IMR-90 (cell line): Measurements from ENCODE around the gene RSRC1. TPM values are rescaled to one million over a fixed set of nuclear protein-coding genes. Genes with fewer than 3 reads are reported as not detected.
A peak's percentile ranks its signal among the peaks of the same experiment; 100 is the strongest.

Source experiments
- ATAC-seq: fragments of 200-7000 bp; cut with Tn5 transposase; 2 replicates; pipeline ENCODE4 v1.9.1; 2020; ENCODE audit warnings: low read depth, mild to moderate bottlenecking, moderate library complexity
- BruUV-seq: library from RNA; stranded (reverse); fragments of 400-500 nt; replicated peaks from 2 replicates; lab custom pipeline; 2021; lab: Mats Ljungman, UMichigan
- CTCF ChIA-PET: fragments of 300-600 bp; formaldehyde crosslinking; extraction: SDS; loops from one replicate; lab custom pipeline; 2021; ENCODE audit warnings: antibody characterized with exemption; lab: Yijun Ruan, JAX
- POLR2A ChIA-PET: fragments of 300-600 bp; sonication (Branson Sonifier 250); formaldehyde crosslinking; loops from one replicate; lab custom pipeline; 2022; ENCODE audit warnings: antibody characterized with exemption; ENCODE audit not compliant: unreplicated experiment; lab: Charles Lee
- DNase-seq: peaks from one replicate; pipeline ENCODE4 v3.0.0; 2013
- H2AFZ ChIP-seq: replicated peaks from 2 replicates; pipeline ENCODE3; 2013; ENCODE audit warnings: low read length, mild to moderate bottlenecking; ENCODE audit not compliant: poor library complexity
- H2AK5ac ChIP-seq: 2 replicates; pipeline ENCODE4 v1.6.1; 2013; ENCODE audit warnings: low read depth, low read length, inconsistent platforms
- H2AK9ac ChIP-seq: replicated peaks from 2 replicates; pipeline ENCODE3; 2013; ENCODE audit warnings: mild to moderate bottlenecking, low read depth, low read length, moderate library complexity; ENCODE audit not compliant: poor library complexity
- H2BK120ac ChIP-seq: 2 replicates; pipeline ENCODE4 v1.6.1; 2013; ENCODE audit warnings: low read depth, low read length, inconsistent platforms
- H2BK15ac ChIP-seq: 3 replicates; pipeline ENCODE4 v1.6.1; 2013; ENCODE audit warnings: low read depth, low read length, inconsistent platforms
- H2BK20ac ChIP-seq: 2 replicates; pipeline ENCODE4 v1.6.1; 2013; ENCODE audit warnings: low read depth, mild to moderate bottlenecking, inconsistent platforms, low read length, moderate library complexity
- H2BK5ac ChIP-seq: 2 replicates; pipeline ENCODE4 v1.6.1; 2013; ENCODE audit warnings: mild to moderate bottlenecking, low read depth, low read length, inconsistent platforms; ENCODE audit not compliant: poor library complexity, severe bottlenecking
- H3K14ac ChIP-seq: replicated peaks from 2 replicates; pipeline ENCODE4 v1.6.1; 2013; ENCODE audit warnings: low read depth, low read length, inconsistent platforms
- H3K18ac ChIP-seq: 2 replicates; pipeline ENCODE4 v1.6.1; 2013; ENCODE audit warnings: low read depth, low read length, control low read depth
- H3K23ac ChIP-seq: 2 replicates; pipeline ENCODE4 v1.6.1; 2013; ENCODE audit warnings: low read depth, low read length, inconsistent platforms
- H3K27ac ChIP-seq: 2 replicates; pipeline ENCODE4 v1.5.1; 2013; ENCODE audit warnings: mild to moderate bottlenecking, control low read depth, low read length; ENCODE audit not compliant: insufficient read depth
- H3K27me3 ChIP-seq: 2 replicates; pipeline ENCODE4 v1.6.1; 2013; ENCODE audit warnings: low read length; ENCODE audit not compliant: control insufficient read depth, insufficient read depth
- H3K36me3 ChIP-seq: 2 replicates; pipeline ENCODE4 v1.6.1; 2013; ENCODE audit warnings: low read length, mixed read lengths; ENCODE audit not compliant: control insufficient read depth, insufficient read depth
- H3K4ac ChIP-seq: 2 replicates; pipeline ENCODE4 v1.6.1; 2013; ENCODE audit warnings: low read depth, low read length, inconsistent platforms
- H3K4me1 ChIP-seq: 2 replicates; pipeline ENCODE4 v1.6.1; 2013; ENCODE audit warnings: low read length, mixed read lengths; ENCODE audit not compliant: control insufficient read depth, insufficient read depth
- H3K4me2 ChIP-seq: 2 replicates; pipeline ENCODE4 v1.6.1; 2013; ENCODE audit warnings: low read depth, mild to moderate bottlenecking, control low read depth, low read length, moderate library complexity
- H3K4me3 ChIP-seq: 2 replicates; pipeline ENCODE4 v1.5.1; 2013; ENCODE audit warnings: low read depth, mild to moderate bottlenecking, control low read depth, low read length, moderate library complexity; ENCODE audit not compliant: insufficient read depth
- H3K56ac ChIP-seq: 2 replicates; pipeline ENCODE4 v1.6.1; 2013; ENCODE audit warnings: low read length, inconsistent platforms; ENCODE audit not compliant: insufficient read depth; ENCODE audit errors: extremely low read depth
- H3K79me1 ChIP-seq, 2 experiments: 2 replicates each; pipeline ENCODE4 v1.6.1; 2013; ENCODE audit warnings: low read length in 2 of 2, inconsistent platforms in 1 of 2, low read depth in 1 of 2
- H3K9ac ChIP-seq: 2 replicates; pipeline ENCODE4 v1.6.1; 2013; ENCODE audit warnings: low read depth, low read length, control low read depth
- H3K9me1 ChIP-seq: 2 replicates; pipeline ENCODE4 v1.6.1; 2013; ENCODE audit warnings: low read length, inconsistent platforms; ENCODE audit not compliant: insufficient read depth
- H3K9me3 ChIP-seq: 2 replicates; pipeline ENCODE4 v1.6.1; 2013; ENCODE audit warnings: low read length; ENCODE audit not compliant: control insufficient read depth, insufficient read depth
- H4K20me1 ChIP-seq: 2 replicates; pipeline ENCODE4 v1.6.1; 2013; ENCODE audit warnings: low read length, inconsistent platforms; ENCODE audit not compliant: insufficient read depth
- H4K5ac ChIP-seq: 2 replicates; pipeline ENCODE4 v1.6.1; 2013; ENCODE audit warnings: mild to moderate bottlenecking, low read depth, low read length, control low read depth
- H4K8ac ChIP-seq, 2 experiments: 2 replicates each; pipeline ENCODE4 v1.6.1; 2013; ENCODE audit warnings: low read depth in 2 of 2, low read length in 2 of 2, control low read depth in 1 of 2, inconsistent platforms in 1 of 2
- H4K91ac ChIP-seq: 2 replicates; pipeline ENCODE4 v1.6.1; 2013; ENCODE audit warnings: low read depth, low read length, inconsistent platforms; ENCODE audit not compliant: insufficient read depth
- BHLHE40 ChIP-seq: fragments of 150-350 bp; IDR thresholded peaks from 2 replicates; pipeline ENCODE4 v1.6.1; 2016; ENCODE audit warnings: mild to moderate bottlenecking, low read depth, low read length
- CEBPB ChIP-seq: IDR thresholded peaks from 2 replicates; pipeline ENCODE4 v1.6.1; 2012; ENCODE audit warnings: low read depth, low read length, improper control_type of control experiment
- FOS ChIP-seq: fragments of 150-350 bp; IDR thresholded peaks from 2 replicates; pipeline ENCODE4 v1.6.1; 2016; ENCODE audit warnings: low read depth, low read length
- MAFK ChIP-seq: IDR thresholded peaks from 2 replicates; pipeline ENCODE4 v1.6.1; 2012; ENCODE audit warnings: low read depth, low read length, improper control_type of control experiment
- NFE2L2 ChIP-seq: fragments of 150-350 bp; IDR thresholded peaks from 2 replicates; pipeline ENCODE4 v1.6.1; 2016; ENCODE audit warnings: low read depth, mild to moderate bottlenecking, low read length
- RAD21 ChIP-seq: IDR thresholded peaks from 2 replicates; pipeline ENCODE4 v1.6.1; 2012; ENCODE audit warnings: low read length, improper control_type of control experiment
- RCOR1 ChIP-seq: IDR thresholded peaks from 2 replicates; pipeline ENCODE4 v1.6.1; 2012; ENCODE audit warnings: mild to moderate bottlenecking, low read length, improper control_type of control experiment; ENCODE audit not compliant: insufficient replicate concordance
- SMC3 ChIP-seq: fragments of 150-350 bp; IDR thresholded peaks from 2 replicates; pipeline ENCODE4 v1.6.1; 2016; ENCODE audit warnings: low read depth, mild to moderate bottlenecking, antibody characterized with exemption, low read length, moderate library complexity
- WGBS, 2 experiments: methylation state at CpG; one replicate each; pipeline versions ENCODE4 v1.1.5 to v1.1.7; 2013; ENCODE audit warnings: missing lambda C conversion rate in 2 of 2; ENCODE audit not compliant: insufficient read length in 1 of 2; ENCODE audit errors: extremely low coverage in 2 of 2; 5-methylcytosine and 5-hydroxymethylcytosine counted together
- dilution Hi-C: fragments of 300-500 bp; cut with HindIII; formaldehyde crosslinking; loops from one replicate; pipeline ENCODE4 v1.14.3; 2018; ENCODE audit warnings: low sequenced_read_pairs; ENCODE audit not compliant: unreplicated experiment
- in situ Hi-C: fragments of 300-500 bp; cut with MboI; formaldehyde crosslinking; loops from 3 replicates; pipeline ENCODE4 v1.14.3; 2019; ENCODE audit warnings: low sequenced_read_pairs, inconsistent platforms, mixed read lengths
- intact Hi-C: fragments of 100-400 bp; cut with micrococcal nuclease; formaldehyde crosslinking; loops from 2 replicates; pipeline ENCODE4 v1.10.0; 2022
- polyA plus RNA-seq, 3 experiments: library from polyadenylated mRNA; depleted of rRNA; stranded (reverse); fragments of >200 nt; gene quantifications; 2 replicates each; pipeline ENCODE4 v1.2.3, GENCODE V29; 2012; ENCODE audit warnings: low replicate concordance in 1 of 3
- total RNA-seq: library from RNA; depleted of rRNA; stranded (reverse); fragments of >200 nt; gene quantifications from 2 replicates; pipeline ENCODE4 v1.2.3, GENCODE V29; 2012

Gene RSRC1
- total and polyA plus RNA-seq, 2 of the 4 experiments (the other 2 are of a cell fraction): 3.8 to 41.8 TPM

DNA sequence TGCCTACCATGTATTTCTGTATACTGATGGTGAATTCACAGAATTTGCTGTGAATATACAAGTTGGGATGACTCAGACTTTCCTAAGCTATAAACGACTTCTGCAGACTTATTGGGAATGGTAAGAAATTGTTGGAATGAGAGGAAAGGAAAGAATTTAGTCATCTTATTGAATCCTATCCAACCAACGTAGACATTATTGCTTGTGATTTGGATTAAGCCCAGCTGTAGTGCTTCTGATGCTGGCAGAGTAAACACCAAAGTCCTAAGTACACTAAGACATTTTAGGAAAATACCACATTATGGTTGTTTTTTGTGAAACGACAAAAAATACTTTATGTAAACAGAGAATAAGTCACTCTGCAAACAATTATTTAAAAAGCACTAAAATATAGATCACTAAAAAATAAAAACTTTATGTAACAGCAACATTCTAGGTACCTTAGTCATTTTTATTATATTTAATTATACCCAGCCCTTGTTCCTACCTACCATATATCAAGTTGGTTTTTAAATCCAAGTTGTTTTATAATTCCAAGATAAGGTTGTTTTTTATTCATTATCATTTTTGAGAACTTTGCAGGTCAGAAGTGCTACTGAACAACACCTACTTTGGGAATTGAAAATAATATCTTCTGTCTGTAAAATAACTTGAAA, 361.9 kb downstream of the RSRC1 start:
- Histone ChIP-seq H3K4ac (no peak overlapping the region), H2BK15ac (no peak overlapping the region), H3K23ac (no peak overlapping the region), H3K4me1 (peaks cover 3% of the 10 kb centered on the region; the same call in 1 of the 2 replicates), H2AFZ (no peak overlapping the region), H2BK120ac (no peak overlapping the region), H2BK5ac (peak overlapping the region; percentile 49), H3K9me3 (no peaks in the 10 kb centered on the region), H3K27me3 (no peaks in the 10 kb centered on the region), H3K27ac (no peak overlapping the region), H2AK9ac (no peak overlapping the region), H2AK5ac (no peak overlapping the region), H3K4me2 (peak overlapping the region; percentile 21; the same call in 1 of the 2 replicates), H3K9me1 (no peaks in the 10 kb centered on the region), H3K14ac (no peak overlapping the region), H3K36me3 (no peaks in the 10 kb centered on the region), H4K5ac (no peak overlapping the region), H4K8ac (no peak overlapping the region), H4K20me1 (no peaks in the 10 kb centered on the region), H3K9ac (no peak overlapping the region), H3K79me1 (no peaks in the 10 kb centered on the region), H3K18ac (no peak overlapping the region), H3K4me3 (no peak overlapping the region), H2BK20ac (no peak overlapping the region), H3K56ac (no peak overlapping the region), H4K91ac (no peak overlapping the region)
- BruUV-seq: no TSS peak
- intact Hi-C loops (loop anchor here (5.0 kb wide), 1 partner anchor 36 kb away; no protein-coding TSS in a partner anchor), dilution Hi-C loops (no loop called here), in situ Hi-C loops (no loop called here)
- DNase-seq (peak; percentile 97), ATAC-seq (peak; percentile 90)
- TF ChIP-seq MAFK: peak; percentile 45
- TF ChIP-seq BHLHE40: no peak
- no peak for TF ChIP-seq SMC3
- TF ChIP-seq FOS: peak; percentile 69; the same call in 1 of the 2 replicates
- no peak for TF ChIP-seq RAD21
- TF ChIP-seq NFE2L2: peak; percentile 44; the same call in 1 of the 2 replicates
- peak; percentile 51 for TF ChIP-seq CEBPB
- no peak for TF ChIP-seq RCOR1
- WGBS, 2 experiments: no CpG with 5 or more reads among the region's 3 CpGs
- ChIA-PET CTCF (no interaction called here), POLR2A (no interaction called here)
